ENCODE measurements around the gene AURKB.
A peak's percentile ranks its signal among the peaks of the same experiment; 100 is the strongest.

The AURKB gene

GRCh38 chr17:8161289-8162232 is 48.8 kb downstream of the AURKB start:
- TF ChIP-seq ZFX (IDR thresholded peaks at IDR 0.05; ENCODE audit: borderline replicate concordance) (no peak), CTCF (IDR thresholded peaks at IDR 0.05) (no peak)
- H3K27ac ChIP-seq = peak overlapping the region; percentile 97

- no peak for TF ChIP-seq ZFX (IDR thresholded peaks at IDR 0.05; ENCODE audit: borderline replicate concordance)
- TF ChIP-seq CTCF (IDR thresholded peaks at IDR 0.05) = no peak
- peak overlapping the region; percentile 97 for H3K27ac ChIP-seq
Observed at GRCh38 chr17:8160741-8161221, 49.6 kb downstream of the AURKB start.

- TF ChIP-seq ZFX (IDR thresholded peaks at IDR 0.05; ENCODE audit: borderline replicate concordance) (no peak), CTCF (IDR thresholded peaks at IDR 0.05) (no peak)
- H3K27ac ChIP-seq = peak overlapping the region; percentile 97
Observed at GRCh38 chr17:8160224-8160577, 50.2 kb downstream of the AURKB start.

- peak overlapping the region; percentile 97 for H3K27ac ChIP-seq
- TF ChIP-seq ZFX (IDR thresholded peaks at IDR 0.05; ENCODE audit: borderline replicate concordance) = no peak
- TF ChIP-seq CTCF (IDR thresholded peaks at IDR 0.05) = no peak
Observed at GRCh38 chr17:8159459-8160223, 50.7 kb downstream of the AURKB start.

- peak; percentile 48 for TF ChIP-seq CTCF (IDR thresholded peaks at IDR 0.05)
- no peak for TF ChIP-seq ZFX (IDR thresholded peaks at IDR 0.05; ENCODE audit: borderline replicate concordance)
Observed at GRCh38 chr17:8159032-8159400, 51.4 kb downstream of the AURKB start.

GRCh38 chr17:8158267-8159031 is 51.9 kb downstream of the AURKB start:
- H3K27ac ChIP-seq = peak overlapping the region; percentile 97
- TF ChIP-seq CTCF (IDR thresholded peaks at IDR 0.05) = peak; percentile 88
- TF ChIP-seq ZFX (IDR thresholded peaks at IDR 0.05; ENCODE audit: borderline replicate concordance) = no peak

More at GRCh38 chr17:8159032-8159400, 51.4 kb downstream of the AURKB start:
- H3K27ac ChIP-seq = peak overlapping the region; percentile 97
